K562 (cell line): ENCODE results near the gene CNP. TPM values are rescaled to one million over a fixed set of nuclear protein-coding genes. Genes with fewer than 3 reads are reported as not detected.
A peak's percentile ranks its signal among the peaks of the same experiment; 100 is the strongest.

Source experiments
- ATF6 ChIP-seq: sonication (generic); formaldehyde crosslinking; IDR thresholded peaks from 2 replicates; pipeline ENCODE4 v1.4.0; 2020; ENCODE audit warnings: mild to moderate bottlenecking, missing genetic modification reagents
- CBX1 ChIP-seq: sonication (generic); IDR thresholded peaks from 2 replicates; pipeline ENCODE4 v1.6.1; 2016; ENCODE audit warnings: antibody characterized with exemption, low read depth, mild to moderate bottlenecking
- DEAF1 ChIP-seq: fragments of 450-650 bp; formaldehyde crosslinking; IDR thresholded peaks from 2 replicates; pipeline ENCODE4 v1.4.0; 2020; ENCODE audit warnings: mild to moderate bottlenecking, moderate library complexity
- EZH2 ChIP-seq: IDR thresholded peaks from 2 replicates; pipeline ENCODE4 v1.6.1; 2012; ENCODE audit warnings: low read depth, mild to moderate bottlenecking, inconsistent platforms, low read length, borderline replicate concordance
- MXI1 ChIP-seq: IDR thresholded peaks from 2 replicates; pipeline ENCODE4 v1.6.1; 2011; ENCODE audit warnings: low read depth, mild to moderate bottlenecking, improper control_type of control experiment, low read length
- NCOA2 ChIP-seq, 2 experiments: fragments of 450-650 bp; IDR thresholded peaks; 2 replicates each; pipeline ENCODE4 v1.6.1; 2018; ENCODE audit warnings: mild to moderate bottlenecking in 2 of 2, moderate library complexity in 1 of 2; ENCODE audit not compliant: partially characterized antibody in 2 of 2
- NFXL1 ChIP-seq: fragments of 450-650 bp; formaldehyde crosslinking; IDR thresholded peaks from 2 replicates; pipeline ENCODE4 v1.4.0; 2021; ENCODE audit warnings: mild to moderate bottlenecking
- SREBF1 ChIP-seq: fragments of 150-350 bp; IDR thresholded peaks from 2 replicates; pipeline ENCODE4 v1.6.1; 2014; ENCODE audit warnings: antibody characterized with exemption, low read depth, low read length, borderline replicate concordance
- ZBED1 ChIP-seq: IDR thresholded peaks from 2 replicates; pipeline ENCODE4 v1.6.1; 2014
- ZFX ChIP-seq: sonication (generic); formaldehyde crosslinking; IDR thresholded peaks from 2 replicates; pipeline ENCODE4 v1.8.0; 2022; ENCODE audit warnings: mild to moderate bottlenecking, missing genetic modification reagents, moderate library complexity
- ZNF395 ChIP-seq: fragments of 200-800 bp; sonication (Bioruptor generic); IDR thresholded peaks from 2 replicates; pipeline ENCODE4 v1.6.1; 2017; ENCODE audit warnings: missing genetic modification characterization, missing compliant biosample characterization
- ZNF639 ChIP-seq, 2 experiments: fragments of 200-800 bp in 1 of 2; sonication (Bioruptor generic) in 1 of 2; sonication (generic) in 1 of 2; formaldehyde crosslinking in 1 of 2; IDR thresholded peaks in 1 of 2; conservative IDR thresholded peaks in 1 of 2; 2 replicates each; pipeline versions ENCODE4 v1.5.0 to v1.6.1; 2016 to 2020; ENCODE audit warnings: missing compliant biosample characterization in 1 of 2, missing genetic modification characterization in 1 of 2, missing genetic modification reagents in 1 of 2
- ZNF76 ChIP-seq: fragments of 250-450 bp; sonication (Bioruptor Pico); IDR thresholded peaks from 2 replicates; pipeline ENCODE4 v1.4.0; 2020; ENCODE audit warnings: mild to moderate bottlenecking, moderate library complexity, borderline replicate concordance
- polyA plus RNA-seq, 8 experiments: library from polyadenylated mRNA; depleted of rRNA in 4 of 8; stranded (reverse) in 5 of 8; unstranded in 3 of 8; fragments of >200 nt; fragmentation: Nextera tagmentation in 2 of 8; fragmentation: Illumina TruSeq in 1 of 8; extraction: Ambion mirVana in 2 of 8; extraction: Trizol in 1 of 8; gene quantifications; 2 replicates each; pipeline versions ENCODE4 v1.2.1 to v1.2.3, GENCODE V29; 2011 to 2014; ENCODE audit warnings: inconsistent platforms in 1 of 8, missing spikeins in 1 of 8
- total RNA-seq, 7 experiments: library from RNA; depleted of rRNA in 6 of 7; stranded (reverse); fragments of >200 nt in 6 of 7; fragmentation: Illumina TruSeq in 2 of 7; extraction: Trizol in 2 of 7; gene quantifications; 2 replicates each; pipeline versions ENCODE4 v1.2.1 to v1.2.3, GENCODE V29; 2011 to 2021; ENCODE audit warnings: low replicate concordance in 1 of 7
- TF ChIP-seq, protein P1 (sequence below): sonication (generic); formaldehyde crosslinking; IDR thresholded peaks from 2 replicates; pipeline ENCODE4 v1.8.0; 2022; ENCODE audit warnings: missing genetic modification reagents, mild to moderate bottlenecking, moderate library complexity, borderline replicate concordance
- TF ChIP-seq, protein P2 (sequence below), 3 experiments: fragments of 200-800 bp in 1 of 3; sonication (Bioruptor generic) in 1 of 3; sonication (generic) in 1 of 3; formaldehyde crosslinking in 1 of 3; IDR thresholded peaks; 2 replicates each; pipeline versions ENCODE4 v1.6.1 to v1.8.0; 2016 to 2022; ENCODE audit warnings: mild to moderate bottlenecking in 2 of 3, missing compliant biosample characterization in 2 of 3, missing genetic modification characterization in 2 of 3, missing genetic modification reagents in 1 of 3

CNP gene
- total and polyA plus RNA-seq, 9 of the 15 experiments (the other 6 are each of a cell fraction or from before 2014, with no cell fraction given) = 1.7 to 52.0 (median 29.1) TPM

DNA sequence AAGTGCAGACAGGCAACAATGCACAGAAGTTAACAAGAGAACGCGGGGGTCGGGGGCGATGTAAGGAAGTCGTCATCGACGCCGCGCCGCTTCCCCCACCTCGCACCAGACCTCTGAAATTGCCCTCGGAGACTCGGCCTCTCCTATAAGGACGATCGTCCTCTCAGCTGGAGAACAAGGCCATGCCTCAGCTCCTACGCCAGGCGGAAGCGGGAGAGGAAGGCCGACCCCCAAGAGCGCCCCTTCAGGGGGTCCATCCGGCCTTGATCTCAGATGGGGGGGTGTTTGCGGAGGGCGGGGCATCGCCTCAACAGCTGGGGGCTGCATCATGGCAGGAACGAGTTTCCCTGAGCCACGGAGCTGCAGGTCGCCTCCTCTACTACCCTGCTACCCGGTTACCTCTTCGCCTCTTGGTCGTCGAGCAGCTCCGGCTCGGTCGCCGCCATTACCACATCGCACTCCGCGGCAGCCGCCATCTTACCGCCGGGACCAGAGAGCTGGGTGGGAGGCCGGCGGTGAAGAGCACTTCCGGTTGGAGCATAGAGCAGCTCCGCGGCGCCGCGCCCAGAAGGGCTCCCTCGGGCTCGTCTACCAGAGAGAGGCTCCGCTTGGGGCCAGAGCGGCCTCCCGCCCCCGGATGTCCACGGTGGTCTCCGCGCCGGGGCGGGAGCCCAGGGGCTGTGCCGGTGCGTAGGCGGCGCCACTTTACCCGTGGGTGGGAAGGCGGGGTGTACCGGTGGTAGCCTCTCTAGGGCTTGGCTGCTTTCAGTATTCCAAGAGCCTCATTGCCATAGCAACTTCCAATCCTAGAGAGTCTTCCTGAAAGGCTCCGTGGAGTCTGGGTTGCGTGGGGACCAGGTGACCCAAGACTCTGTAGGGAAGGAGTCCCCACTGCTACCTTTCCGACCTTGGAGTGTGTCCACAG, 50.6 kb downstream of the CNP start, which contains the start of gene DNAJC7 (continued):
- TF ChIP-seq ZNF639 (CRISPR knock-in tag; conservative IDR thresholded peaks at IDR 0.05 in 1 of 2, IDR thresholded peaks at IDR 0.05 in 1 of 2) (peak in 1 of 2 experiments; percentile 100; a peak in 2 of 4 replicates), ATF6 (CRISPR knock-in tag) (no peak), DEAF1 (CRISPR knock-in tag) (no peak), ZBED1 (no peak), ZFX (CRISPR knock-in tag) (peak; percentile 71), SREBF1 (0 out of 2 replicates have a peak, but pooled peaks have one; percentile 36), NCOA2 (IDR thresholded peaks at IDR 0.05; ENCODE audit: partially characterized antibody in 2 of 2) (no peak), EZH2 (no peak), MXI1 (peak; percentile 7; the same call in 1 of the 2 replicates), NFXL1 (CRISPR knock-in tag) (no peak), ZNF76 (0 out of 2 replicates have a peak, but pooled peaks have one; percentile 21), CBX1 (0 out of 2 replicates have a peak, but pooled peaks have one; percentile 24), ZNF395 (CRISPR knock-in tag) (0 out of 2 replicates have a peak, but pooled peaks have one; percentile 33)
- TF ChIP-seq, protein P1, sequence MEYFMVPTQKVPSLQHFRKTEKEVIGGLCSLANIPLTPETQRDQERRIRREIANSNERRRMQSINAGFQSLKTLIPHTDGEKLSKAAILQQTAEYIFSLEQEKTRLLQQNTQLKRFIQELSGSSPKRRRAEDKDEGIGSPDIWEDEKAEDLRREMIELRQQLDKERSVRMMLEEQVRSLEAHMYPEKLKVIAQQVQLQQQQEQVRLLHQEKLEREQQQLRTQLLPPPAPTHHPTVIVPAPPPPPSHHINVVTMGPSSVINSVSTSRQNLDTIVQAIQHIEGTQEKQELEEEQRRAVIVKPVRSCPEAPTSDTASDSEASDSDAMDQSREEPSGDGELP = peak; percentile 73
- TF ChIP-seq, protein P2, sequence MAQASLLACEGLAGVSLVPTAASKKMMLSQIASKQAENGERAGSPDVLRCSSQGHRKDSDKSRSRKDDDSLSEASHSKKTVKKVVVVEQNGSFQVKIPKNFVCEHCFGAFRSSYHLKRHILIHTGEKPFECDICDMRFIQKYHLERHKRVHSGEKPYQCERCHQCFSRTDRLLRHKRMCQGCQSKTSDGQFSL (CRISPR knock-in tag; IDR thresholded peaks at IDR 0.05) = peak; percentile 98
- TF ChIP-seq, protein P2 (tag; IDR thresholded peaks at IDR 0.05) = peak in 1 of 2 experiments; percentile 93; a peak in 2 of 4 replicates
